CD4-positive, CD25-positive, alpha-beta regulatory T cell (primary cell): Measurements from ENCODE around the gene IL10RA. TPM values are rescaled to one million over a fixed set of nuclear protein-coding genes. Genes with fewer than 3 reads are reported as not detected.

Source experiments
- ATAC-seq, 2 donors: fragments of 150-1000 bp; cut with Tn5 transposase; one replicate each; pipeline ENCODE4 v1.10.0; 2021; ENCODE audit warnings: low read depth in 2 of 2, moderate number of reproducible peaks in 2 of 2, moderate library complexity in 1 of 2
- DNase-seq, 3 donors: peaks; one replicate each; pipeline versions ENCODE4 v3.0.0 to v3.0.0-alpha.2; 2012 to 2022; ENCODE audit warnings: mixed read lengths in 1 of 3
- H3K27ac ChIP-seq: one replicate; pipeline ENCODE4 v1.7.0; 2013; ENCODE audit warnings: mild to moderate bottlenecking, low read length; ENCODE audit not compliant: insufficient read depth, poor library complexity, severe bottlenecking
- H3K27me3 ChIP-seq: one replicate; pipeline ENCODE4 v1.7.0; 2013; ENCODE audit warnings: low read length; ENCODE audit not compliant: control insufficient read depth, insufficient read depth
- H3K36me3 ChIP-seq: one replicate; pipeline ENCODE4 v1.7.0; 2013; ENCODE audit warnings: mild to moderate bottlenecking, low read length, moderate library complexity; ENCODE audit not compliant: control insufficient read depth, insufficient read depth
- H3K4me1 ChIP-seq: 2 replicates; pipeline ENCODE4 v1.7.0; 2013; ENCODE audit warnings: mild to moderate bottlenecking, low read length; ENCODE audit not compliant: insufficient read depth, control insufficient read depth, poor library complexity, severe bottlenecking
- H3K4me3 ChIP-seq: one replicate; pipeline ENCODE4 v1.7.0; 2013; ENCODE audit warnings: low read depth, mild to moderate bottlenecking, low read length, moderate library complexity
- H3K9me3 ChIP-seq, 2 experiments: 1 replicate in 1 of 2; 2 replicates in 1 of 2; pipeline ENCODE4 v1.7.0; 2013; ENCODE audit warnings: low read length in 2 of 2, mild to moderate bottlenecking in 1 of 2, moderate library complexity in 1 of 2; ENCODE audit not compliant: control insufficient read depth in 2 of 2
- H3K27ac Mint-ChIP-seq, 3 donors: one replicate each; pipeline ENCODE4 v1.8.0; 2020 to 2022; ENCODE audit warnings: mild to moderate bottlenecking in 3 of 3, mixed read lengths in 3 of 3, moderate library complexity in 2 of 3
- H3K27me3 Mint-ChIP-seq: one replicate; pipeline ENCODE4 v1.8.0; 2022; ENCODE audit warnings: mild to moderate bottlenecking, mixed read lengths
- H3K36me3 Mint-ChIP-seq: one replicate; pipeline ENCODE4 v1.8.0; 2020; ENCODE audit warnings: mixed read lengths
- H3K4me1 Mint-ChIP-seq, 4 donors: one replicate each; pipeline ENCODE4 v1.8.0; 2020 to 2022; ENCODE audit warnings: mixed read lengths in 4 of 4, mild to moderate bottlenecking in 1 of 4
- H3K4me3 Mint-ChIP-seq, 4 donors: one replicate each; pipeline ENCODE4 v1.8.0; 2020 to 2022; ENCODE audit warnings: mild to moderate bottlenecking in 4 of 4, mixed read lengths in 4 of 4, moderate library complexity in 3 of 4
- H3K9me3 Mint-ChIP-seq, 7 donors: one replicate each; pipeline ENCODE4 v1.8.0; 2020 to 2022; ENCODE audit warnings: mixed read lengths in 7 of 7, mild to moderate bottlenecking in 3 of 7, moderate library complexity in 2 of 7
- polyA plus RNA-seq, 4 donors: library from polyadenylated mRNA; unstranded; fragments of 300-500 nt; fragmentation: Illumina TruSeq; gene quantifications; one replicate each; pipeline ENCODE4 v1.2.3, GENCODE V29; 2021
- total RNA-seq: library from RNA; stranded (reverse); gene quantifications from one replicate; pipeline ENCODE4 v1.2.3, GENCODE V29; 2022

IL10RA gene
- total and polyA plus RNA-seq, 5 donors from 2014 or later = 572 to 666 (median 654) TPM

DNA sequence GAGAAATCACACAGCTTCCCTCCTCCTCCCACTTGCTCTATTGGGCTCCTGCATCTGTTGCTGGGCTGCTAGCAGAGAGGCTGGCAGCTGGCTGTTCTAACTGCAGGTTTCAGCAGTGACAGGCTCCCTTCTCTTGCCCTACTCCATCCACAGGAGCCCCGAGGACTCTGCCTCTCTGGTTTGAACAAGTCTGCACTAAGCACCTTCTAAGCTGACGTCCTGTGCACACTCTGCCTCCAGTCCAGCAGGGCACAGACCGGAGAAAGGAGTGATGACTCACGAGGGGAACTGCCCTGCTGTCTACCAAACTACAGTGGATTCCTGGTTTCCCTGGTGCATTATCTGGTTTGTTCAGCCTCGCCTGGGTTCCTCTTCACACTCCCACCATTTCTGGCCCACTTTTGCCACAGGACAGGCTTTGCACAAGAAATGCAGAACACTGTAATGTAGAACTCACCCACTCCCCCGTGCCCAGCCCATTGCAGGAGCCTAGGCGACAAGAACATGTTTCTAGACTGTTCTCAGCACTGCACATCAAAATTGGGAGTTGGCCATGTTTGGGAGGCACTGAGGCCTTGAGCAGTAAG is 26.0 kb downstream of the IL10RA start:
- Histone ChIP-seq H3K4me3 (peak overlapping the region; percentile 33), H3K27ac (peak overlapping the region; percentile 84), H3K36me3 (no peaks in the 10 kb centered on the region), H3K9me3 (peaks cover under 1 to 4% of the 10 kb centered on the region in 2 experiments), H3K27me3 (no peaks in the 10 kb centered on the region), H3K4me1 (peaks cover 98% of the 10 kb centered on the region)
- Mint-ChIP-seq H3K27ac (peak overlapping the region; percentile 93 to 99 (median 96)), H3K9me3 (peaks cover 2 to 10% (median 5%) of the 10 kb centered on the region in 7 donors), H3K27me3 (no peaks in the 10 kb centered on the region), H3K4me1 (peaks cover 27 to 100% (median 77%) of the 10 kb centered on the region in 4 donors), H3K36me3 (peaks cover 19% of the 10 kb centered on the region), H3K4me3 (peak overlapping the region; percentile 3 to 83 (median 70))
- ATAC-seq (peak; percentile 36 to 40), DNase-seq (peak in 1 of 3 donors; percentile 63)

DNA sequence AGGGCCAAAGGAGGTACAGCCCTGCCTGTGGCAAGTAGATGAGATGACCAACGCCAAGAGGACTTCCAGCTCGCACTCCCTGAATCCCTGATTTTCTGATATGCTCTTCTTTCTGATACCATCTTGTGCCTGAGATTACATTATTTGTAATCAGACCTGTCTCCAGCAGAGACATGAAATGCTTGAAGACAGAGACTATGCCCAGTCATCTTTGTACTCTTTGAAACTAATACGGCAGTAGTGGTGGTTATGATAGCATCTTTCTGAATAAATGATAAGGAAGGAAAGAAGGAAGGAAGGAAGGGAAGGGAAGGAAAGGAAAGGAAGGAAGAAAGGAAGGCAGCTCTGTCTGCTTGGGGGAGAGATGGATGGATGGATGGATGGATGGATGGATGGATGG is 27.8 kb downstream of the IL10RA start:
- peaks cover 14 to 21% of the 10 kb centered on the region in 2 experiments for H3K9me3 ChIP-seq
- no peak for DNase-seq
- H3K36me3 ChIP-seq = no peaks in the 10 kb centered on the region
- no peaks in the 10 kb centered on the region for H3K27me3 ChIP-seq
- no peak for ATAC-seq
- H3K27me3 Mint-ChIP-seq = no peaks in the 10 kb centered on the region
- peaks cover 79% of the 10 kb centered on the region for H3K4me1 ChIP-seq
- H3K27ac ChIP-seq = no peak overlapping the region
- H3K9me3 Mint-ChIP-seq = peaks cover 4 to 26% (median 10%) of the 10 kb centered on the region in 7 donors
- H3K36me3 Mint-ChIP-seq = peaks cover 19% of the 10 kb centered on the region
- peaks cover 17 to 89% (median 66%) of the 10 kb centered on the region in 4 donors for H3K4me1 Mint-ChIP-seq
- H3K4me3 ChIP-seq = no peak overlapping the region
- peak overlapping the region; percentile 88 to 99 (median 93) for H3K27ac Mint-ChIP-seq
- H3K4me3 Mint-ChIP-seq = peak overlapping the region in 3 of 4 donors; percentile 37 to 74 (median 69)

DNA sequence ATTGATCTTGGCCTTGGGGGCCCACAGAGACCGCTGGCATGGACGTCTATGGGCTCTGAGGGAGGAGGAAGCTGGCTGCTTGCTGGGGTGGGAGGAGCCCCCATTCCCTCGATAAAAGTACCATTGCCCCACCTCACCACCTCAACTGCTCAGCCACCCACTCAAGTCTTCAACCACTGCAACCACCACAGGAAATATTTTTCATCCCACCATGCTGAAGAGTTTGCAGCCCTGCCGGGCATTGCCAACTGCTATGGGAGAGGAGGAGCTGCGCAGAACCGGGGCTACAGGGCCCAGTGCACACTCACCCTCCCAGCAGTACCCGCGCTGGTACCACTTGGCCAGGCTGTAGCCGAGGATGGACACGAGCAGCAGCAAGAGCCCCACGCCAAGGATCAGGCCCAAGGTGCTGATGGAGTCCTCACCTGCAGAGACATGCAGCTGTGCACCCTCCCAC is 29.2 kb downstream of the IL10RA start:
- Histone ChIP-seq H3K27ac (peak overlapping the region; percentile 60), H3K4me1 (peaks cover 66% of the 10 kb centered on the region), H3K36me3 (no peaks in the 10 kb centered on the region), H3K9me3 (peaks cover 14 to 22% of the 10 kb centered on the region in 2 experiments), H3K27me3 (no peaks in the 10 kb centered on the region), H3K4me3 (peak overlapping the region; percentile 41)
- peak overlapping the region; percentile 88 to 98 (median 93) for H3K27ac Mint-ChIP-seq
- H3K4me3 Mint-ChIP-seq = peak overlapping the region; percentile 3 to 86 (median 78)
- peaks cover 7 to 32% (median 11%) of the 10 kb centered on the region in 7 donors for H3K9me3 Mint-ChIP-seq
- ATAC-seq = no peak
- peaks cover 16 to 77% (median 54%) of the 10 kb centered on the region in 4 donors for H3K4me1 Mint-ChIP-seq
- DNase-seq = no peak
- H3K36me3 Mint-ChIP-seq = peaks cover 19% of the 10 kb centered on the region
- H3K27me3 Mint-ChIP-seq = no peaks in the 10 kb centered on the region

DNA sequence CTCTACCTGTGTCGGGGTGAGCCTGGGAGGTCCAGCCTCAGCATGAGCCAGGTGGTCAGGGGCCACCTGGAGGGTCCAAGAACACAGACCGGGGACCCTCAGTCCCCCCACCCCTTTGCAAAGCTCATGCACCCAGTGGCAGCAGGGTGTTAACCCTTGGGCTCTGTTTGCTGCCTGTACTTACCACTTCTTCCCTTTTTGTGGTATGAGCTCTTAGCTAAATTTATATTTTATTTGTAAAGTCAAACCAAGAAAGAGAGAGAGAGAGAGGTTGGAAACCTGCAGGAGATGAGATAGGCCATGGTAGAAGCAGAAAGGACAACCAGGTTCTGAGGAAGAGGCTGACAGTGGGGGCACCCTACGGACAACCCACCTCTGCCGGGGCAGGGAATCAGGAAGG is 29.9 kb downstream of the IL10RA start:
- peaks cover 19% of the 10 kb centered on the region for H3K36me3 Mint-ChIP-seq
- ATAC-seq = no peak
- no peak for DNase-seq
- Histone ChIP-seq H3K27me3 (no peaks in the 10 kb centered on the region), H3K4me3 (no peak overlapping the region), H3K27ac (peak overlapping the region; percentile 60), H3K36me3 (no peaks in the 10 kb centered on the region), H3K9me3 (peaks cover 14 to 22% of the 10 kb centered on the region in 2 experiments), H3K4me1 (peaks cover 59% of the 10 kb centered on the region)
- peak overlapping the region; percentile 88 to 98 (median 93) for H3K27ac Mint-ChIP-seq
- H3K27me3 Mint-ChIP-seq = no peaks in the 10 kb centered on the region
- H3K9me3 Mint-ChIP-seq = peaks cover 8 to 36% (median 13%) of the 10 kb centered on the region in 7 donors
- peaks cover 16 to 70% (median 50%) of the 10 kb centered on the region in 4 donors for H3K4me1 Mint-ChIP-seq
- peak overlapping the region; percentile 3 to 86 (median 78) for H3K4me3 Mint-ChIP-seq

DNA sequence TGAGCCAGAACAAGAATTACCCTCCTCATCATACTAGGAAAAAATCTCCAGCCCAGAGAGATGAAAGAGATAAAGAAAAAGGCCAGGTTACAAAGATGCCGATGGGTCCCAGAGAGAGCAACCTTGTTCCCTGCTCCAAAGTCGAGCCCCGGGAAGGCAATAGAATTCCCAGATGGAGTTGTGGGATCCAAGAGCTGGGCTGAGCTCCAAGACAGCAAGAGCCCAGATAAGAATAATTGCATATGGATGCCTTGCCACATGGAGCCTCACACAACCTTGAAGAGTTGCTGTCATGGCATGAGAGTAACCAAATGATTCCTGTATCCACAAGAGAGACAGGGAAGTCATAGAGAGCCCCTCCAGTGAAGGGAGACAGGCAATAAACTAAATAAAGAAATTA is 30.9 kb downstream of the IL10RA start:
- H3K4me1 ChIP-seq = peaks cover 49% of the 10 kb centered on the region
- DNase-seq = no peak
- no peaks in the 10 kb centered on the region for H3K27me3 ChIP-seq
- ATAC-seq = no peak
- Mint-ChIP-seq H3K4me3 (peak overlapping the region in 1 of 4 donors; percentile 22), H3K36me3 (peaks cover 22% of the 10 kb centered on the region), H3K27me3 (no peaks in the 10 kb centered on the region), H3K4me1 (peaks cover 14 to 62% (median 45%) of the 10 kb centered on the region in 4 donors), H3K9me3 (peaks cover 8 to 39% (median 13%) of the 10 kb centered on the region in 7 donors), H3K27ac (peak overlapping the region in 1 of 3 donors; percentile 60)
- H3K27ac ChIP-seq = no peak overlapping the region
- no peaks in the 10 kb centered on the region for H3K36me3 ChIP-seq
- peak overlapping the region; percentile 2 for H3K4me3 ChIP-seq
- peaks cover 14 to 22% of the 10 kb centered on the region in 2 experiments for H3K9me3 ChIP-seq

DNA sequence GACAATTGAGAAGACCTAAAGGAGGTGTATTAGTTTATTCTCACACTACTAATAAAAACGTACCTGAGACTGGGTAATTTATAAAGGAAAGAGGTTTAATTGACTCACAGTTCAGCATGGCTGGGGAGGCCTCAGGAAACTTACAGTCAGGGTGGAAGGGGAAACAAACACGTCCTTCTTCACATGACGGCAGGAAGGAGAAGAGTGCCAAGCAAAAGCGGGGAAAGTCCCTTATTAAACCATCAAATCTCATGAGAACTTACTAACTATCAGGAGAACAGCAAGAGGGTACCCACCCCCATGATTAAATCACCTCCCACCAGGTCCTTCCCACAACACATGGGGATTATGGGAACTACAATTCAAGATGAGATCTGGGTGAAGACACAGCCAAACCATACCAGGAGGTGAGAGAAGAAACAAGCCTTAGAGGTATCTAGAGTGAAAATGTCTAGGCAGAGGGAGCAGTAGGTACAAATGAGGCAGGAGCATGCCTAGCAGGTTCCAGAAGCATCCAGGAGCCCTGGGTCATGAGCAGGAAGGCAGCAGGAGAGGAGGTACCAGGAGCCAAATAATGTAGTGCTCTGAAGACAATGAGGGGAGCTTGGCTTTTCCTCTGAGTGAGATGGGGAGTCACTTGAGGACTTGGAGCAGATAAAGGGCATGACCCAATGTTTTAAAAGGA is 31.6 kb downstream of the IL10RA start:
- no peak for DNase-seq
- peaks cover 14 to 22% of the 10 kb centered on the region in 2 experiments for H3K9me3 ChIP-seq
- Mint-ChIP-seq H3K36me3 (peaks cover 22% of the 10 kb centered on the region), H3K4me1 (peaks cover 11 to 58% (median 41%) of the 10 kb centered on the region in 4 donors), H3K4me3 (no peak overlapping the region), H3K27me3 (no peaks in the 10 kb centered on the region), H3K9me3 (peaks cover 8 to 39% (median 16%) of the 10 kb centered on the region in 7 donors), H3K27ac (peak overlapping the region in 2 of 3 donors; percentile 60 to 86)
- ATAC-seq = no peak
- peaks cover 42% of the 10 kb centered on the region for H3K4me1 ChIP-seq
- H3K36me3 ChIP-seq = no peaks in the 10 kb centered on the region
- no peaks in the 10 kb centered on the region for H3K27me3 ChIP-seq
- H3K4me3 ChIP-seq = no peak overlapping the region
- no peak overlapping the region for H3K27ac ChIP-seq

DNA sequence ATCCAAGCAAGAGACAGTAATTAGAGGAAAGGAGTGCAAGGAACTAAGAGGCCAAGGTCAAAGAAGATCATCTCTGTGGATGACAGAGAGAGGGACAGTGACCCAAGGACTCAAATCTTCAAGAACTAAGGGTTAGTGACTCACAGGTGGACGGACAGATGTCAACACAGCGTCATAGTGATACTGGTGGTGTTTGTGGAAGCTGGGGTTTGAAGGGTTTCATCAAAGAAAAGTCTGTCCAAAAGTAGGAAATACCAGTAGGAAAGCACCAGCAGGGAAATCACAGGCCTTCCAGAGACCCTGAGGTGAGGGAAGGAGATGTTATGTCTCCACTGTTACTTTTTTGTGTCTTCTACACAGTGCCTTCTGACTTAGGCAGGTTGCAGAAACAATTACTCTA is 32.2 kb downstream of the IL10RA start:
- Mint-ChIP-seq H3K27ac (peak overlapping the region in 1 of 3 donors; percentile 57), H3K4me3 (peak overlapping the region in 2 of 4 donors; percentile 8 to 50), H3K9me3 (peaks cover 8 to 39% (median 16%) of the 10 kb centered on the region in 7 donors), H3K4me1 (peaks cover 11 to 57% (median 37%) of the 10 kb centered on the region in 4 donors), H3K27me3 (no peaks in the 10 kb centered on the region), H3K36me3 (peaks cover 17% of the 10 kb centered on the region)
- no peak overlapping the region for H3K27ac ChIP-seq
- H3K4me3 ChIP-seq = no peak overlapping the region
- peaks cover 14 to 22% of the 10 kb centered on the region in 2 experiments for H3K9me3 ChIP-seq
- H3K27me3 ChIP-seq = no peaks in the 10 kb centered on the region
- H3K4me1 ChIP-seq = peaks cover 36% of the 10 kb centered on the region
- H3K36me3 ChIP-seq = no peaks in the 10 kb centered on the region
- no peak for DNase-seq
- no peak for ATAC-seq
